Peyer's patch (tissue), 4 donors: ENCODE results near the gene FKBP15. TPM values are rescaled to one million over a fixed set of nuclear protein-coding genes. Genes with fewer than 3 reads are reported as not detected.

Experiments used
- DNase-seq, 3 donors: peaks; one replicate each; pipeline ENCODE4 v3.0.0-alpha.2; 2017 to 2019
- H3K27ac ChIP-seq, 4 donors: fragments of 200-600 bp; sonication (generic); one replicate each; pipeline ENCODE4 v1.5.1; 2016 to 2019
- H3K27me3 ChIP-seq, 2 donors: fragments of 200-600 bp; sonication (generic); one replicate each; pipeline ENCODE4 v1.5.1; 2019
- H3K36me3 ChIP-seq, 3 donors: fragments of 200-600 bp; sonication (generic); one replicate each; pipeline ENCODE4 v1.5.1; 2016 to 2019
- H3K4me1 ChIP-seq, 4 donors: fragments of 200-600 bp; sonication (generic); one replicate each; pipeline ENCODE4 v1.5.1; 2016 to 2019
- H3K4me3 ChIP-seq, 4 donors: fragments of 200-600 bp; sonication (generic); 1 replicate in 3 of 4; 2 replicates in 1 of 4; pipeline ENCODE4 v1.5.1; 2016 to 2019; ENCODE audit warnings: mild to moderate bottlenecking in 1 of 4
- H3K9me3 ChIP-seq, 4 donors: fragments of 200-600 bp; sonication (generic); one replicate each; pipeline ENCODE4 v1.5.1; 2016 to 2019; ENCODE audit warnings: mild to moderate bottlenecking in 1 of 4
- POLR2A ChIP-seq, 2 donors: fragments of 450-650 bp; IDR thresholded peaks; one replicate each; pipeline ENCODE4 v1.5.1; 2017; ENCODE audit warnings: antibody characterized with exemption in 2 of 2, mild to moderate bottlenecking in 2 of 2, moderate library complexity in 2 of 2
- total RNA-seq, 4 donors: library from RNA; depleted of rRNA; stranded (reverse); fragments of >200 nt; gene quantifications; one replicate each; pipeline ENCODE4 v1.1.0, GENCODE V29; 2016
- TF ChIP-seq, protein P1 (sequence below), 6 experiments: fragments of 450-650 bp in 4 of 6; fragments of 200-600 bp in 2 of 6; sonication (generic) in 1 of 6; IDR thresholded peaks; one replicate each; pipeline ENCODE4 v1.5.1; 2017 to 2019; ENCODE audit warnings: antibody characterized with exemption in 6 of 6, mild to moderate bottlenecking in 3 of 6, moderate library complexity in 1 of 6

FKBP15 gene
- total RNA-seq, 4 donors from 2014 or later: 25.9 to 44.6 (median 32.5) TPM

DNA sequence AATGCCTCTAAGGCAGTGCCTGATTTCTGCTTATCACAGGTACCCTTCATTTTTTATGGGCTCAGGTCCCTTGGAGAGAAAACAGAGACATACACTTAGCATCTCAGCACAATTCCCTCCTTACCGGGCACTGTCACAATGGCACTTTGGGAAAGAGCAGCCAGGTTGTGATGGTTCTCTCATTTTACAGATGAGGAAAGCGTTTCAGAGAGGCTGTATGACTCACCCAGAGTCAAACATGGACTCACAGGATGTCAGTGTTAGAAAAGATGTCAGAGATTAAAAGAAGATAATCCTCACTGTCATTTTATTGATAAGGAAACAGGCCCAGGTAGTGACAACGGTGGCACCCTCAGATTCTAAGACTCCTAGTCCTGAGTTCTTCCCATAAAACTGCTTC lies 82.3 kb downstream of the FKBP15 start:
- TF ChIP-seq, protein P1, sequence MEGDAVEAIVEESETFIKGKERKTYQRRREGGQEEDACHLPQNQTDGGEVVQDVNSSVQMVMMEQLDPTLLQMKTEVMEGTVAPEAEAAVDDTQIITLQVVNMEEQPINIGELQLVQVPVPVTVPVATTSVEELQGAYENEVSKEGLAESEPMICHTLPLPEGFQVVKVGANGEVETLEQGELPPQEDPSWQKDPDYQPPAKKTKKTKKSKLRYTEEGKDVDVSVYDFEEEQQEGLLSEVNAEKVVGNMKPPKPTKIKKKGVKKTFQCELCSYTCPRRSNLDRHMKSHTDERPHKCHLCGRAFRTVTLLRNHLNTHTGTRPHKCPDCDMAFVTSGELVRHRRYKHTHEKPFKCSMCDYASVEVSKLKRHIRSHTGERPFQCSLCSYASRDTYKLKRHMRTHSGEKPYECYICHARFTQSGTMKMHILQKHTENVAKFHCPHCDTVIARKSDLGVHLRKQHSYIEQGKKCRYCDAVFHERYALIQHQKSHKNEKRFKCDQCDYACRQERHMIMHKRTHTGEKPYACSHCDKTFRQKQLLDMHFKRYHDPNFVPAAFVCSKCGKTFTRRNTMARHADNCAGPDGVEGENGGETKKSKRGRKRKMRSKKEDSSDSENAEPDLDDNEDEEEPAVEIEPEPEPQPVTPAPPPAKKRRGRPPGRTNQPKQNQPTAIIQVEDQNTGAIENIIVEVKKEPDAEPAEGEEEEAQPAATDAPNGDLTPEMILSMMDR (IDR thresholded peaks at IDR 0.05): no peak
- TF ChIP-seq POLR2A (IDR thresholded peaks at IDR 0.05): no peak
- DNase-seq: no peak

DNA sequence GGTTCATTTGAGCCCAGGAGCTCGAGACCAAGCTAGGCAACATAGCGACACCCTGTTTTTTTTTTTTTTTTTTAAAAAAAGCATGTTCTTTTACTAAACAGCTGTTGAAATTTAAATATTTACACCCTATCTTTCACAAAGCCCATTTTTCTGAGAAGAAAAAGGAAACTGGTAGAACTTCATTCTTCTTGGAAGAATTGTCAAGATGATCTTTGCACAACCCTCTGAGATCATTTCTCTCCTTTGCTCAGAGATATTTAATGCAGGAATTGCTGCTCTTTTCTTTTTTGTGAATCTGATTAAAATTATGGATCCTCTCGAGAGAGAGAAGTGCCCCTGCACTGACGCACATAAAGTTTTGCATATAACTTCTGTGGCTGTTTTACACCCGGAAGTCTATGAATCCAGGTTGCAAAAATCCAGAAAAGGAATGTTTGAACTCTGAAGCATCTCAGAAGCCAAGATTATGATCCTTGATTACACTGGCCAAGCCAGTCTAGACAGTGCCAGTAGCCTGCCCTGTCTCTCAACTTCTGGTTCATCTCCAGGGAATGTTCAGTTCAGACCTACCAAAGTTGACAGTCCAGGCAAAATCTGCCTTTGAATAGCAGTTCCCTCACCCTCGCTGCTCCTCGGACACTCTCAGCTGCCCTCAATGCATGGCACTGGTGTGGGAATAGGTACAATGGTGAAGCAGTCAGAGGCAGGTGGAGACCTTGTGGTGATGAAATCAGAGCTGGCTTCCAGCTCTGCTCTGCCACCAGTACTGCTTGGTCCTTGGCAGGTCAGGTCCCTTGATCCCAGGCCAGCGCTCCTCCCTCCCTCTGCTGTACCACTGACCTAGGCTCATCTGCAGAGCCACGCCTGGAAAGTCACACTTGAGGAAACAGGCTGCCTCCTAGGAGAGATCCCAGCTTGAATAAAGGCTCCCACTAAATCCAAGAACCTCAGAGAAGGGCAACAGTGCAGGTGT lies 83.6 kb downstream of the FKBP15 start:
- TF ChIP-seq POLR2A (IDR thresholded peaks at IDR 0.05): no peak
- TF ChIP-seq, protein P1 (IDR thresholded peaks at IDR 0.05): no peak
- no peak for DNase-seq
- Histone ChIP-seq H3K9me3 (no peaks in the 10 kb centered on the region), H3K4me3 (no peak overlapping the region), H3K4me1 (no peaks in the 10 kb centered on the region), H3K27ac (no peak overlapping the region), H3K27me3 (no peaks in the 10 kb centered on the region), H3K36me3 (no peaks in the 10 kb centered on the region)

More for the DNA sequence above, 82.3 kb downstream of the FKBP15 start:
- Histone ChIP-seq H3K27ac (no peak overlapping the region), H3K27me3 (no peaks in the 10 kb centered on the region), H3K36me3 (no peaks in the 10 kb centered on the region), H3K4me1 (no peaks in the 10 kb centered on the region), H3K9me3 (no peaks in the 10 kb centered on the region), H3K4me3 (no peak overlapping the region)

DNA sequence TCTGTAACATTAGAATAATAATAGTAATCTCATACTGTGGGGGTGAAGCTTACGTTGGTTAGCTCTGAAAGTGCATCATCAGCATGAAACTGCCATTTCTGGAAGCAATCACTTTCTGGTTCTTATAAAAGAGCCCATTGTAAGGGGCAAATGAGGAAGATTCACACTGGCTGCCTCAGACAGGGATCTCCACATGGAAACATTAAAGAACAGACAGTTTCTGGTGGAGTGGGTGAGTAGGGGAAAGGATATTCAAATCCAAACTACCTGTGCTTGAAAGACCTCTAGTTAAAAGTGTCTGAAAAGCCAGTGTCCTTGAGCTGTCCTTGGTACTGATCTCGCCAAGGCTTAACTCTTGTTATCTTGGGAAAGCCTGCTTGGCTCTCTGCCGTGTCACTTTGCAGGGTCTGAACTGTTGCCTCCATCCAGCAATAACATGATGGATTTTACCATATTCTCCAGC lies 89.4 kb downstream of the FKBP15 start:
- Histone ChIP-seq H3K4me3 (no peak overlapping the region), H3K9me3 (no peaks in the 10 kb centered on the region), H3K36me3 (no peaks in the 10 kb centered on the region), H3K4me1 (no peaks in the 10 kb centered on the region), H3K27ac (no peak overlapping the region), H3K27me3 (no peaks in the 10 kb centered on the region)
- DNase-seq: no peak
- TF ChIP-seq POLR2A (IDR thresholded peaks at IDR 0.05): no peak
- TF ChIP-seq, protein P1 (IDR thresholded peaks at IDR 0.05): no peak

DNA sequence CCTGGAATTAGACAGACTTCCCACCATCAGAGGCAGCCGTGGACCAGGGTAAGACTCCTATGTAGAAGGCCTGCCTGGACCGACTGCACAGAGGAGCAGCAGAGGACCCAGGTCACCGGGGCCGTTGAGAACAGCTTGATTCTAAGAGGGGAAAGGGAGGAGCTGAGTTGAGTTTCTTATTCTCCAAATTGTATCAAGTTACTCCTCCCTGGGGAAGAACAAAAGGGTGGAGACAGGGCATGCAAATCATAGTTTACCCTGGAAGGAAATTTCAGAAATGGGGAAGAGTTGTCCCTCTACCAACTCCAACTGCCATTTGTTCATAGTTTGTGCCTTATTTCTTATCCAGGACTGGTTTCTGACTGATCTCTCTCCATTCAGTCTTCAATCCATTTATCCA lies 91.2 kb downstream of the FKBP15 start:
- DNase-seq: no peak
- Histone ChIP-seq H3K9me3 (no peaks in the 10 kb centered on the region), H3K36me3 (no peaks in the 10 kb centered on the region), H3K4me1 (no peaks in the 10 kb centered on the region), H3K27ac (no peak overlapping the region), H3K27me3 (no peaks in the 10 kb centered on the region), H3K4me3 (no peak overlapping the region)
- TF ChIP-seq, protein P1 (IDR thresholded peaks at IDR 0.05): no peak
- no peak for TF ChIP-seq POLR2A (IDR thresholded peaks at IDR 0.05)

DNA sequence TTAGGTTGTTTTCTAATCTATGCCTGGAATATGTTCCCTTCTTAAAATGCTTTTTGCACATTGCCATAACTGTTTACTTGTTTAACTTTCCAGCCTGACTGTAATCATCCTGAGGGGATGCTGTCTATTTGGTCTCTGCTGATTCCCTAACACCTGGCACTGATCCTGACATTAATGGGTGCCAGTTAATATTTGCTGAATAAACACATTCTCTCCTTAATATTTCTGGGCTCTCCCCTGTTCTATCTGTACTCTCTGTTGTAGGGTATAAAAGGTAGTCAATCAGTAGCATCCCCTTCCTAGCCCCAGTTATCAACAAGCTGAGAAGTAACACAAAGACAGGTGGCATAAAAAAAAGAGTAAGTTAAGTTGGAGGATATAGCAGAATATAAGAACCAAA lies 91.6 kb downstream of the FKBP15 start:
- TF ChIP-seq POLR2A (IDR thresholded peaks at IDR 0.05): no peak
- TF ChIP-seq, protein P1 (IDR thresholded peaks at IDR 0.05): no peak
- Histone ChIP-seq H3K4me1 (no peaks in the 10 kb centered on the region), H3K9me3 (no peaks in the 10 kb centered on the region), H3K27me3 (no peaks in the 10 kb centered on the region), H3K36me3 (no peaks in the 10 kb centered on the region), H3K27ac (no peak overlapping the region), H3K4me3 (no peak overlapping the region)
- no peak for DNase-seq
